Measurements from ENCODE around the gene PACSIN2. TPM values are rescaled to one million over a fixed set of nuclear protein-coding genes. Genes with fewer than 3 reads are reported as not detected.
"Not testable (repeated sequence)": the region's sequence is repeated elsewhere in the genome, so short reads cannot be mapped to it uniquely, and the experiment has no call there.

PACSIN2 gene
- total and polyA plus RNA-seq, 2 experiments from 2014 or later: 36.0 to 43.7 TPM

DNA sequence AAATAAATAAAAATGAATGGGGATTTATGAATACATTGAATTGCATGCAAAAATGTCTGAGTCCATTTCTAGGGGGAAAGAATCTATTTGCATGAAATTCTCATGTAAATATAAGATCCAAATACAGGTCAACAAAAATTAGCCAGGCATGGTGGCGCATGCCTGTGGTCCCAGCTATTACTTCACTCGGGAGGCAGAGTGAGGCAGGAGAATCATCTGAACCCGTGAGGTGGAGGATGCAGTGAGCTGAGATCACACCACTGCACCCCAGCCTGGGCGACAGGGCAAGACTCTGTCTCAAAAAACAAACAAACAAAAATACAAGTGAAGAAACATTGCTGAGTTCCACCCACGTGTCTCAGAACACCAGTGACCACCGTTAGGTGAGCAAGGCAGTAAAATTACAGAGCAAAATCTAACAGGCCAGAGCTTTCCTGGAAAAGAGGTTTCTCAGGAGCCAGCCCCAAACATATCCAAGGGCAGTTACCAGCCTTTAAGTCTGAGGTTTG lies 17.3 kb downstream of the PACSIN2 start:
- Histone ChIP-seq H3K4me2 (ENCODE audit: unreplicated experiment) (no peak overlapping the region), H3K27ac (peak overlapping the region; percentile 93), H3K36me3 (ENCODE audit: low read depth) (no peaks in the 10 kb centered on the region)

DNA sequence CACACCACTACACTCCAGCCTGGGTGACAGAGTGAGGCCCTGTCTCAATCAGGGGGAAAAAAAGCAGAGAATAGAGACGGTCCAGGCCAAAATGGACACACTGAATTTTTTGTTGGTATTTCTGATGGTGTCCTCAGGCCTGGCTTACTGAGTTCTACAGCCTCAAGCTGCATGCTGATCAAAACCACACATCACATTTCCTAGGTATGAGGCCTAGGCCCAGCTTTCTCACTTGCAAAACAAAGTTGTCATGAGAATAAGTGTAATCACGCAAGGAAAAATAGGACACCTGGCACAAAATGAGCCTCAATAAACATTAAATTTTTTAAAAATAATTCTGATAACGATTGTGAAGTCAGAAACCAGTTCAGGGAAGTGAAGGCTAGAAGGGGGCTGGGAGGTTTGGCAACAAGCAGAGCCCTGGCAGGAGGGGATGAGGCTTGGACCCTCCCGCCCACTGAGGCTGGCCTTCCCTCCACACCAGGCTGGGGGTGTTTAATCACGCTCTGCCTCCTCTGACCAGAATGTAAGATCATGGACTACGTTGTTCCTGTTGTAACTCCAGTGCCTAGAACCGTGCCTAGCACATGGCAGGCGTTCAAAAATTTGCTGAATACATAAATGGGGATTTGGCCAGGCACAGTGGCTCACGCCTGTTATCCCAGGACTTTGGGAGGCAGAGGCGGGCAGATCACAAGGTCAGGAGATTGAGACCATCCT lies 18.1 kb downstream of the PACSIN2 start:
- Histone ChIP-seq H2AFZ (no peak overlapping the region), H3K4me3 (no peak overlapping the region), H3K4me2 (ENCODE audit: unreplicated experiment) (no peak overlapping the region), H4K20me1 (ENCODE audit: insufficient read depth) (no peaks in the 10 kb centered on the region), H3K9ac (peak overlapping the region; percentile 20), H3K9me3 (ENCODE audit: low read depth) (no peaks in the 10 kb centered on the region), H3K27me3 (replicated peaks; ENCODE audit: insufficient read depth) (no peaks in the 10 kb centered on the region), H3K9me2 (ENCODE audit: insufficient read depth) (no peaks in the 10 kb centered on the region), H3K36me3 (ENCODE audit: low read depth) (no peaks in the 10 kb centered on the region), H3K4me1 (ENCODE audit: insufficient read depth) (peaks cover 88% of the 10 kb centered on the region), H3K79me2 (ENCODE audit: insufficient read depth) (peaks cover 93% of the 10 kb centered on the region), H3F3A (ENCODE audit: insufficient read depth) (peaks cover 70% of the 10 kb centered on the region), H3K27ac (peak overlapping the region; percentile 93)
- peak; percentile 42 for DNase-seq
- WGBS, 2 experiments (ENCODE audit: low coverage in 1 of 2, low lambda C conversion rate in 2 of 2, missing lambda C conversion rate in 2 of 2): 56 to 58% methylated on average over 10 of the region's 10 CpGs
- TF ChIP-seq EZH2phosphoT487 (IDR thresholded peaks at IDR 0.05; ENCODE audit: insufficient read depth, low read depth) (no peak), EZH2 (IDR thresholded peaks at IDR 0.05; ENCODE audit: insufficient read depth, poor library complexity, severe bottlenecking) (no peak)
- in situ Hi-C loops (cut with MboI): no loop called here

More for the DNA sequence above, 17.3 kb downstream of the PACSIN2 start:
- H2AFZ ChIP-seq: no peak overlapping the region
- TF ChIP-seq EZH2phosphoT487 (IDR thresholded peaks at IDR 0.05; ENCODE audit: insufficient read depth, low read depth): no peak
- TF ChIP-seq EZH2 (IDR thresholded peaks at IDR 0.05; ENCODE audit: insufficient read depth, poor library complexity, severe bottlenecking): no peak
- H3F3A ChIP-seq (ENCODE audit: insufficient read depth): peaks cover 70% of the 10 kb centered on the region
- 57 to 58% methylated on average over 6 of the region's 6 CpGs for WGBS, 2 experiments (ENCODE audit: low coverage in 1 of 2, low lambda C conversion rate in 2 of 2, missing lambda C conversion rate in 2 of 2)
- no peaks in the 10 kb centered on the region for H3K9me3 ChIP-seq (ENCODE audit: low read depth)
- H3K79me2 ChIP-seq (ENCODE audit: insufficient read depth): peaks cover 93% of the 10 kb centered on the region
- DNase-seq: peak; percentile 54
- H3K27me3 ChIP-seq (replicated peaks; ENCODE audit: insufficient read depth): no peaks in the 10 kb centered on the region
- H3K4me3 ChIP-seq: no peak overlapping the region
- H3K9me2 ChIP-seq (ENCODE audit: insufficient read depth): no peaks in the 10 kb centered on the region
- in situ Hi-C loops (cut with MboI): no loop called here
- peak overlapping the region; percentile 37 for H3K9ac ChIP-seq
- peaks cover 90% of the 10 kb centered on the region for H3K4me1 ChIP-seq (ENCODE audit: insufficient read depth)
- no peaks in the 10 kb centered on the region for H4K20me1 ChIP-seq (ENCODE audit: insufficient read depth)

DNA sequence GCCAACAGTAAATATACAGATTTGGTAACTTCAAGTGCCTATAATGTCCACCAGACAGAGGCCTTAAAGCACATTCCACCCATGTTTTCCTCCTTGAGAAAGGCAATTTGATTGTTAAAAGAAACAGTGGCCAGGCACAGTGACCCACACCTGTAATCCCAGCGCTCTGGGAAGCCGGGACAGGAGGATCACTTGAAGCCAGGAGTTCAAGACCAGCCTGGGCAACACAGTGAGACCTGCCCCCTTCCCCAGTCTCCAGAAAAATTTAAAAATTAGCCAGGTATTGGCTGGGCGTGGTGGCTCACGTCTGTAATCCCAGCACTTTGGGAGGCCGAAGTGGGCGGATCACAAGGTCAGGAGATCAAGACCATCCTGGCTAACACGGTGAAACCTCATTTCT lies 19.3 kb downstream of the PACSIN2 start:
- H3K27me3 ChIP-seq (replicated peaks; ENCODE audit: insufficient read depth); H3K9me2 ChIP-seq (ENCODE audit: insufficient read depth); H3K9me3 ChIP-seq (ENCODE audit: low read depth); H2AFZ ChIP-seq; DNase-seq; H4K20me1 ChIP-seq (ENCODE audit: insufficient read depth); in situ Hi-C loops (cut with MboI); H3K36me3 ChIP-seq (ENCODE audit: low read depth): not testable (repeated sequence)
- Histone ChIP-seq H3K4me3 (peak overlapping the region; percentile 61; the same call in 1 of the 2 replicates), H3K9ac (peak overlapping the region; percentile 80), H3K4me2 (ENCODE audit: unreplicated experiment) (peak overlapping the region; percentile 87), H3F3A (ENCODE audit: insufficient read depth) (peaks cover 66% of the 10 kb centered on the region), H3K79me2 (ENCODE audit: insufficient read depth) (peaks cover 93% of the 10 kb centered on the region), H3K4me1 (ENCODE audit: insufficient read depth) (peaks cover 88% of the 10 kb centered on the region), H3K27ac (peak overlapping the region; percentile 93)
- 80 to 84% methylated on average over 7 of the region's 7 CpGs for WGBS, 2 experiments (ENCODE audit: low coverage in 1 of 2, low lambda C conversion rate in 2 of 2, missing lambda C conversion rate in 2 of 2)

DNA sequence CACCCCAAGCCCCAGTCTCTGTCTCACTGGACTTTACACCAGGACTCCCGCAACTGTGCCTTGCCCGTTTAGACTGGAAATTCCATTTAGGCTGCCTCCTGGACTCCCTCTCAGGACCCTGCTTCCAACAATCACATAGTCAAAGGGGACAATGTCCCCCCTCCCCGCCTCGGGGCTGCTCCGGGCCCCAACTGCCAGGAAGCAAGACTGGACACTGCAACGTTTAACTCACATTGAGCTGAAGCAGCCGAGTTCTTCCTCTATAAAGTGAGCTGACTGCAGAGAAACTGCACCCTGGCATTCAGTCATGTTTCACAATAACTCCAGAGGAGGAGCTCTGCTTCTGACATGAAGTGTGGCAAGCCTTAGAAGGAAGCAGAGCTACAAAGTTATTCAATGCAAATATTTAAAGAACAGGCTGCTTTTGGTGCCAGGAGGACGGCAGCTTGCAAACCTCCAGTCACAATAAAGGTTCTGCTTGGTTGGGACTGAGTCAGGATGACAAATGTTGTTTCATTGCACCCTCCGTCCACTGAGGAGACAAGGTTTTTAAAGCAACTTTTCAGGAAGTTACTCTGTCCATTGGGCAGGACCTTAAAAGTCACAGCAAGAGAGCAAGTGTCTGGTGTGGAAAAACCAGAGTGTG lies 19.9 kb downstream of the PACSIN2 start:
- 2% methylated on average over 9 of the region's 9 CpGs for WGBS, 2 experiments (ENCODE audit: low coverage in 1 of 2, low lambda C conversion rate in 2 of 2, missing lambda C conversion rate in 2 of 2)
- Histone ChIP-seq H2AFZ (no peak overlapping the region), H4K20me1 (ENCODE audit: insufficient read depth) (no peaks in the 10 kb centered on the region), H3K27ac (peak overlapping the region; percentile 93), H3K4me3 (peak overlapping the region; percentile 61), H3K79me2 (ENCODE audit: insufficient read depth) (peaks cover 92% of the 10 kb centered on the region), H3K4me1 (ENCODE audit: insufficient read depth) (peaks cover 88% of the 10 kb centered on the region), H3K9me3 (ENCODE audit: low read depth) (no peaks in the 10 kb centered on the region), H3K9me2 (ENCODE audit: insufficient read depth) (no peaks in the 10 kb centered on the region), H3F3A (ENCODE audit: insufficient read depth) (peaks cover 66% of the 10 kb centered on the region), H3K36me3 (ENCODE audit: low read depth) (no peaks in the 10 kb centered on the region), H3K27me3 (replicated peaks; ENCODE audit: insufficient read depth) (no peaks in the 10 kb centered on the region), H3K9ac (peak overlapping the region; percentile 80), H3K4me2 (ENCODE audit: unreplicated experiment) (peak overlapping the region; percentile 87)
- DNase-seq: peak; percentile 95
- TF ChIP-seq EZH2phosphoT487 (IDR thresholded peaks at IDR 0.05; ENCODE audit: insufficient read depth, low read depth): no peak
- no peak for TF ChIP-seq EZH2 (IDR thresholded peaks at IDR 0.05; ENCODE audit: insufficient read depth, poor library complexity, severe bottlenecking)
- in situ Hi-C loops (cut with MboI): no loop called here

Data from GM23248 (cell line).